ENCODE measurements around the gene TMPRSS6. TPM values are rescaled to one million over a fixed set of nuclear protein-coding genes. Genes with fewer than 3 reads are reported as not detected.
A peak's percentile ranks its signal among the peaks of the same experiment; 100 is the strongest.

The TMPRSS6 gene
- 0.04 TPM in 1 of 2 replicates, not detected in the other for total RNA-seq (2014; rRNA removed)
- percentile 2 among the genes with signal in this experiment for Bru-seq, nascent RNA
- percentile 2 among the genes with signal in this experiment for BruChase-seq, experiment 1, labeled RNA remaining after a 6-hour chase
- percentile 5 among the genes with signal in this experiment for BruChase-seq, experiment 2, labeled RNA remaining after a 2-hour chase
- long read RNA-seq, partial matches to known transcripts, result 1 of 1 reads
- long read RNA-seq, other reads (novel, unspliced or antisense), result 0 of 1 reads

DNA sequence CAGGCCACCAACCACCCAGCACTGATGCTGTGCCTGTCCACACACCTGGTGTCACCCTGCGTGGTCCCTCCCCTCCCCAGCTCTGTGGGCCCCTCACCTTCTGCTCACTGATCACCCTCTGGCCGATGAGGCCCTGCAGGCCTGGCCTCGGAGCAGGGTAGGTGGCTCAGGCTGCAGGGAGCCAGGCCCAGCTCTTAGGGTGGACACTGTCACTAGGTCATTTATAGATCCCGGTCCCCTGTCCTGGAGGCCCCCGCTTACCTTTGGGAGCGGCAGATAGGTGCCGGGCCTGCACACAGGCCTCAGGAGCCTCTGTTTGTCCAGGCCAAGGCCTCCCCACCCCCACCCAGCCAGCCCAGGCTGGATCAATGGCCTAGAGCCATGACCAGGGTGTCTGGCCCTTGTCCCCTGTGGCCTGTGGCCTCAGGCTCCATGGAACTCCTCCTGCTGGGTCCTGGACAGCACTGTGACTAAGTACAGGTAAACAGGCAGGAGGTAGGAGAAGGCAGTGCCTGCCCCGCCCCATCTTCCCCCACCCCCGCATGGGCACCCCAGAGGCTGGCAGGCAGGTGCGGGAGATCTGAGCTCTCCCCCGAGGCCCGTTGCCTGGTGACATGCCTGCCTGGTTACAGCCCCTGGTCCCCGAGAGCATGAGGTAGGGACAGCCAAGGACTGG is at the start of gene TMPRSS6:
TMPRSS6 (minus strand) TSS at position 472 of the 676 bp plus-strand sequence. CDS start 6,296 bp downstream, outside the sequence.
- ChIA-PET CTCF (no interaction called here), POLR2A (ENCODE audit: unreplicated experiment) (no interaction called here)
- H3K79me2 ChIP-seq (ENCODE audit: low read length), result no peaks in the 10 kb centered on the region
- intact Hi-C loops (cut with micrococcal nuclease), result no loop called here
- H3F3A ChIP-seq (ENCODE audit: low read length, unreplicated experiment), result no peaks in the 10 kb centered on the region
- H3K9ac ChIP-seq (ENCODE audit: low read length), result no peak within 1 kb of the TSS
- H3K9me2 ChIP-seq (replicated peaks; ENCODE audit: low read length), result no peaks in the 10 kb centered on the region
- H3K27ac ChIP-seq (ENCODE audit: low read length), result no peak within 1 kb of the TSS
- H2AFZ ChIP-seq (ENCODE audit: low read length), result no peak within 1 kb of the TSS
- DNase-seq (no peak), ATAC-seq (no peak)
- no peaks in the 10 kb centered on the region for H3K4me1 ChIP-seq (ENCODE audit: insufficient read depth, low read length)
- H3K27me3 ChIP-seq (ENCODE audit: low read length), result no peaks in the 10 kb centered on the region
- H3K36me3 ChIP-seq (ENCODE audit: low read depth, low read length), result no peaks in the 10 kb centered on the region
- H3K9me3 ChIP-seq (ENCODE audit: low read length), result no peaks in the 10 kb centered on the region
- BruUV-seq (replicated peaks), result no TSS peak
- no peaks in the 10 kb centered on the region for H4K20me1 ChIP-seq (ENCODE audit: low read length)
- H3K4me3 ChIP-seq (ENCODE audit: low read length), result no peak within 1 kb of the TSS
- no peak within 1 kb of the TSS for H3K4me2 ChIP-seq (ENCODE audit: low read length)
- TF ChIP-seq EZH2 (IDR thresholded peaks at IDR 0.05; ENCODE audit: low read length, unreplicated experiment) (no peak), EZH2phosphoT487 (IDR thresholded peaks at IDR 0.05; ENCODE audit: borderline replicate concordance, low read length) (no peak)
- TF ChIP-seq, protein P1, sequence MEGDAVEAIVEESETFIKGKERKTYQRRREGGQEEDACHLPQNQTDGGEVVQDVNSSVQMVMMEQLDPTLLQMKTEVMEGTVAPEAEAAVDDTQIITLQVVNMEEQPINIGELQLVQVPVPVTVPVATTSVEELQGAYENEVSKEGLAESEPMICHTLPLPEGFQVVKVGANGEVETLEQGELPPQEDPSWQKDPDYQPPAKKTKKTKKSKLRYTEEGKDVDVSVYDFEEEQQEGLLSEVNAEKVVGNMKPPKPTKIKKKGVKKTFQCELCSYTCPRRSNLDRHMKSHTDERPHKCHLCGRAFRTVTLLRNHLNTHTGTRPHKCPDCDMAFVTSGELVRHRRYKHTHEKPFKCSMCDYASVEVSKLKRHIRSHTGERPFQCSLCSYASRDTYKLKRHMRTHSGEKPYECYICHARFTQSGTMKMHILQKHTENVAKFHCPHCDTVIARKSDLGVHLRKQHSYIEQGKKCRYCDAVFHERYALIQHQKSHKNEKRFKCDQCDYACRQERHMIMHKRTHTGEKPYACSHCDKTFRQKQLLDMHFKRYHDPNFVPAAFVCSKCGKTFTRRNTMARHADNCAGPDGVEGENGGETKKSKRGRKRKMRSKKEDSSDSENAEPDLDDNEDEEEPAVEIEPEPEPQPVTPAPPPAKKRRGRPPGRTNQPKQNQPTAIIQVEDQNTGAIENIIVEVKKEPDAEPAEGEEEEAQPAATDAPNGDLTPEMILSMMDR (conservative IDR thresholded peaks at IDR 0.05; ENCODE audit: low read depth, low read length), result no peak

DNA sequence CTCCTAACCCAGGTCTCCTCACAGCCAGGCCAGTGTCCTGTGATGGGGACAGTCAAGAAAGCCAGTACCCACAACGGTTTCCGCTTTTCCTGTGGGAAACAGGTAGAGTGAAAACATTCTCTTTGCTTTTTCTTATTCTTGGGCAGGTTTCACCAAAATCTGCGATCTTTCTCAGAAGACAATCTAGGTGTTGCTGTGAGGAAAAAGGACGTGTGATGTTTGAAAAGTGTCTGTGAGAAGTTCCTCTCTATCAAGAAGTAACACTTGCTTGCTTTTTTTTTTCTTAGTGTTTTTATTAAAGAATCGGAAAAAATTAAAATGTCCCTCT is 49.4 kb upstream of the TMPRSS6 start:
- Histone ChIP-seq H3F3A (ENCODE audit: low read length, unreplicated experiment) (no peaks in the 10 kb centered on the region), H3K4me1 (ENCODE audit: insufficient read depth, low read length) (no peaks in the 10 kb centered on the region), H3K4me3 (ENCODE audit: low read length) (no peak overlapping the region), H3K9me3 (ENCODE audit: low read length) (no peaks in the 10 kb centered on the region), H3K79me2 (ENCODE audit: low read length) (no peaks in the 10 kb centered on the region), H3K27ac (ENCODE audit: low read length) (no peak overlapping the region), H3K4me2 (ENCODE audit: low read length) (no peak overlapping the region), H4K20me1 (ENCODE audit: low read length) (no peaks in the 10 kb centered on the region), H3K27me3 (ENCODE audit: low read length) (no peaks in the 10 kb centered on the region), H3K9ac (ENCODE audit: low read length) (no peak overlapping the region), H3K36me3 (ENCODE audit: low read depth, low read length) (no peaks in the 10 kb centered on the region), H3K9me2 (replicated peaks; ENCODE audit: low read length) (no peaks in the 10 kb centered on the region), H2AFZ (ENCODE audit: low read length) (no peak overlapping the region)
- TF ChIP-seq, protein P1 (conservative IDR thresholded peaks at IDR 0.05; ENCODE audit: low read depth, low read length), result no peak
- TF ChIP-seq EZH2phosphoT487 (IDR thresholded peaks at IDR 0.05; ENCODE audit: borderline replicate concordance, low read length) (no peak), EZH2 (IDR thresholded peaks at IDR 0.05; ENCODE audit: low read length, unreplicated experiment) (no peak)
- BruUV-seq (replicated peaks), result no TSS peak
- DNase-seq, result no peak
- ATAC-seq, result no peak
- POLR2A ChIA-PET (ENCODE audit: unreplicated experiment), result no interaction called here
- CTCF ChIA-PET, result no interaction called here
- intact Hi-C loops (cut with micrococcal nuclease), result no loop called here
